GM20000 (cell line): ENCODE measurements around the gene STK24.

Experiments
- DNase-seq: peaks from one replicate; pipeline ENCODE4 v3.0.0; 2012; ENCODE audit warnings: low spot score
- TF ChIP-seq, protein P1 (sequence below): IDR thresholded peaks from 2 replicates; pipeline ENCODE4 v1.5.1; 2012; ENCODE audit warnings: mild to moderate bottlenecking, control low read depth; ENCODE audit errors: extremely low read depth, missing control alignments

STK24 gene

DNA sequence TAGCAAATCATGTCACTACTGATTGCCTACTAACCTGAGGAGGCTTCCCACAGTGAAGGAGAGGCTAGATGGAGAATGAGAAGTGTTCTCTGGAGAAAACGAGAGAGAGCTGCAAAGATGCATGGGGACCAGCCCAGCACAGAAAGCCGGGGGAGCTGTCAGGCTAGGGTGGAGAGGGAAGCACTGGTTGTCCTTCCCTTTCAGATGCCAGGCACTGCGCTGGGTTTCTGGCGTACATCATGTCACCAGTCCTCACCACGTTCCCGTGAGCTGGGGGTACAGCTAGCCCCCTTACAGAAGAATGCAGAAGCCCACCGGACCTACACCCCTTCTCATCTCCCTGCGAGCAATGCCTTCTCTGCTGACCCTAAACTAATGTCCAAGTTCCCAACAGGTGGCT is 86.0 kb downstream of the STK24 start:
- no peak for DNase-seq
- TF ChIP-seq, protein P1, sequence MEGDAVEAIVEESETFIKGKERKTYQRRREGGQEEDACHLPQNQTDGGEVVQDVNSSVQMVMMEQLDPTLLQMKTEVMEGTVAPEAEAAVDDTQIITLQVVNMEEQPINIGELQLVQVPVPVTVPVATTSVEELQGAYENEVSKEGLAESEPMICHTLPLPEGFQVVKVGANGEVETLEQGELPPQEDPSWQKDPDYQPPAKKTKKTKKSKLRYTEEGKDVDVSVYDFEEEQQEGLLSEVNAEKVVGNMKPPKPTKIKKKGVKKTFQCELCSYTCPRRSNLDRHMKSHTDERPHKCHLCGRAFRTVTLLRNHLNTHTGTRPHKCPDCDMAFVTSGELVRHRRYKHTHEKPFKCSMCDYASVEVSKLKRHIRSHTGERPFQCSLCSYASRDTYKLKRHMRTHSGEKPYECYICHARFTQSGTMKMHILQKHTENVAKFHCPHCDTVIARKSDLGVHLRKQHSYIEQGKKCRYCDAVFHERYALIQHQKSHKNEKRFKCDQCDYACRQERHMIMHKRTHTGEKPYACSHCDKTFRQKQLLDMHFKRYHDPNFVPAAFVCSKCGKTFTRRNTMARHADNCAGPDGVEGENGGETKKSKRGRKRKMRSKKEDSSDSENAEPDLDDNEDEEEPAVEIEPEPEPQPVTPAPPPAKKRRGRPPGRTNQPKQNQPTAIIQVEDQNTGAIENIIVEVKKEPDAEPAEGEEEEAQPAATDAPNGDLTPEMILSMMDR: no peak

GRCh38 chr13:98490195-98490836 is 86.6 kb downstream of the STK24 start:
- DNase-seq: no peak
- TF ChIP-seq, protein P1: no peak

- TF ChIP-seq, protein P1: no peak
- no peak for DNase-seq
These were observed 87.3 kb downstream of the STK24 start for GRCh38 chr13:98489446-98490194.

DNA sequence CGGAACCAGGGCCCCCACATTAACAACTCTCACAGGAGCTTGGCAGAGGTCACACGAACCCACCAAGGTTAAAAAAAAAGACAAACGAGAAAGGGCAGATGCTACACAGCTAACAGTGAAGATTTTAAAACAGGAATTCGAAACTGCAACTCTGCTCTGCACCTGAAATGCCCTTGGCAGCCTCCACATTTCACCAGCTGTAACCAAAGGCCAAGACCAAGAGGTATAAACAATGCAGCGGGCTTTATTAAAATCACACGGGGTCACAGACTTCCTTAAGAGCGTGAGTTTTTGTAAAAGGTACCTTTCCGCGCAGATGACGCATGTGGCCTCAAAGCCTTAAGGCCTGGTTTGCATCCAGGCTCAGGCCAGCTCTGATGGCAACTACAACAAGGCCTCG is 88.2 kb downstream of the STK24 start:
- TF ChIP-seq, protein P1: no peak
- no peak for DNase-seq

DNA sequence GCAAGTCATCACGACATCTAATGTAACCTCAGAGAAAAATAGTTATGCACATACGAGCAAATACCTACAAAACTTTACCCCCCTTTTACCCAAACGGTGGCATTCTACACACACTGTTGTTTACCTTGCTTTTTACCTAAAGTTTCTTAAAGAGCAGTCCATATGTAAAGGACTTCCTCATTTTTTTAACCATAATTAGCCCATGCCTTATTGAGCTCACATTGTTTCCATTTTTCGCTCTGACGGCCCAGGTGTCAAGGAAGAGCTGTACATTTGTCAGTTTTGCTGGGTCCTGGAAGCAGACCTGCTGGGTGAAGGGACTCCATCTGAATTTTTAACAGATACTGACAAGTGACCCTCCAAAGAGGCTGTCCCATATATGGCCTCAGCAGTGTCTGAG is 89.4 kb downstream of the STK24 start:
- no peak for DNase-seq
- TF ChIP-seq, protein P1: no peak

DNA sequence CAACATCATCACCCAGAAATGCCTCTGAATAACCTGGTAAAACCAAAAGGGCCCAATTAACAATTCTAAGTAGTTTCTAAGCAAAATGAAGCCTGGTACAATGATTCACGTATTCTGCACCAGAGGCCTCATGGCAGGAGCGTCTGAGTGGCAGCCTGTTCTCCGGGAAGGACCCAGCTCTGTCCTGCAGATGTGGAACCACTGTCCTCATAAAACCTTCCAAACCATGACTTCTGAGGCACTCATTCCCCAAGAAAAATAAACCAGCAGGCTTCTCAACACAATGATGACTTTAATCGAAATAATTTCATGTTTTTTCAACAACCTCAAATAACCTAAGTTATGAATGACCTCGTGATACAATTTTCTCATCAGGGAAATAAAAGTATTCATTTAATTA is 89.9 kb downstream of the STK24 start:
- TF ChIP-seq, protein P1: no peak
- no peak for DNase-seq

DNA sequence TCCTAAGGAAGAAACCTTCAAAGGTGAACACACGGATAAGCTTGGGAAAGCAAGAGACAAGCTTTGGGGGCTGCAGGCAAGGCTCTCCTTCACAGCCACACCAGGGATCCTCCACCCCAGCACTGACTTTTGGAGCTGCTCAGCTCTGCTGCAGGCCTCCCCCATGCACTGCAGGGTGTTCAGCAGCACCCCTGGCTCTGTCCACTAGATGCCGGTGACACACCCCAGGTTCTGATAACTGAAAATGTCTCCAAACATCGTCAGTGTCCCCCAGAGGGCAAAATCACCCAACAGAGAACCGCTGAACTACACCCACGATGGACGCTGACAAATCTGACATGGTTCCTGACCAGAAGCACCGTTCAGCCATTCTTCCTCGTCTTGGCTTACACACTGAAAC is 90.5 kb downstream of the STK24 start:
- DNase-seq: no peak

More for the DNA sequence above, 90.5 kb downstream of the STK24 start:
- TF ChIP-seq, protein P1: no peak
